ENCODE measurements around the gene E2F4.

- TF ChIP-seq SUZ12 (IDR thresholded peaks at IDR 0.05; ENCODE audit: extremely low read depth, insufficient read depth, insufficient read length) (no peak), YY1 (IDR thresholded peaks at IDR 0.05; ENCODE audit: insufficient read depth, insufficient read length) (no peak)
These were observed 6.3 kb downstream of the E2F4 start for GRCh38 chr16:67198238-67198734.

All from NT2/D1 (cell line).